KMS-11 (cell line): ENCODE data around the gene SLC15A5.

ENCODE experiments used
- H2AFZ ChIP-seq: fragments of 200-600 bp; sonication (generic); 2 replicates; pipeline ENCODE4 v1.6.1; 2016; ENCODE audit warnings: antibody characterized with exemption, mixed run types, low read depth
- H3K27ac ChIP-seq: fragments of 200-600 bp; sonication (generic); 2 replicates; pipeline ENCODE4 v1.6.1; 2016; ENCODE audit warnings: mild to moderate bottlenecking, mixed run types
- H3K27me3 ChIP-seq: fragments of 200-600 bp; sonication (generic); 2 replicates; pipeline ENCODE4 v1.6.1; 2017; ENCODE audit warnings: mild to moderate bottlenecking, low read depth, mixed run types, moderate library complexity; ENCODE audit not compliant: insufficient read depth
- H3K36me3 ChIP-seq: fragments of 200-600 bp; sonication (generic); 2 replicates; pipeline ENCODE4 v1.6.1; 2017; ENCODE audit warnings: mild to moderate bottlenecking, mixed run types; ENCODE audit not compliant: insufficient read depth
- H3K4me1 ChIP-seq: fragments of 200-600 bp; sonication (generic); 2 replicates; pipeline ENCODE4 v1.6.1; 2016; ENCODE audit warnings: mild to moderate bottlenecking, low read depth, mixed run types; ENCODE audit not compliant: poor library complexity, severe bottlenecking
- H3K4me2 ChIP-seq: fragments of 200-600 bp; sonication (generic); 2 replicates; pipeline ENCODE4 v1.7.0; 2016; ENCODE audit warnings: mild to moderate bottlenecking, mixed run types
- H3K4me3 ChIP-seq: fragments of 200-600 bp; sonication (generic); IDR thresholded peaks from 2 replicates; pipeline ENCODE4 v1.6.1; 2017; ENCODE audit warnings: low read depth, low read length, mixed read lengths; ENCODE audit not compliant: insufficient read depth
- H3K79me2 ChIP-seq: fragments of 200-600 bp; sonication (generic); 2 replicates; pipeline ENCODE4 v1.6.1; 2016; ENCODE audit warnings: low read depth, mixed run types; ENCODE audit not compliant: insufficient read depth
- H3K9ac ChIP-seq: fragments of 200-600 bp; sonication (generic); 2 replicates; pipeline ENCODE4 v1.6.1; 2016; ENCODE audit warnings: mild to moderate bottlenecking, mixed run types
- H4K20me1 ChIP-seq: fragments of 200-600 bp; sonication (generic); 2 replicates; pipeline ENCODE4 v1.6.1; 2016; ENCODE audit warnings: mild to moderate bottlenecking, mixed run types; ENCODE audit not compliant: insufficient read depth
- TF ChIP-seq, protein P1 (sequence below): fragments of 200-600 bp; sonication (generic); conservative IDR thresholded peaks from 2 replicates; pipeline ENCODE4 v1.6.1; 2017; ENCODE audit warnings: low read depth, mild to moderate bottlenecking, antibody characterized with exemption, low read length, moderate library complexity, mixed read lengths

Gene SLC15A5

DNA sequence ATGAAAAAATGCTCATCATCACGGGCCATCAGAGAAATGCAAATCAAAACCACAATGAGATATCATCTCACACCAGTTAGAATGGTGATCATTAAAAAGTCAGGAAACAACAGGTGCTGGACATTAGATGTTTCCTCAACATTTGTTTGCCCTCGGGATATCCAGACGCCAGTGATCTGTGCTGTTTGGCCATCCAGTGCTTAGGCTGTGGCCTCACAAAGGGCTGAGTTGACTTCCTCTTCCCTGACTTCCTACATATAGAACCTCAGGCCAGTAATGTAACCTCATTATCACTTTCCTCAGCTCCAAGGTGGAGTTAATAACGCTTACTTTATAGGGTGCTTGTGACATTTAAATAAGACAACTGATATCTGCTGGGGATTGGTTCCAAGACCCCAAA lies 51.8 kb downstream of the SLC15A5 start:
- Histone ChIP-seq H4K20me1 (no peaks in the 10 kb centered on the region), H3K79me2 (no peaks in the 10 kb centered on the region), H3K9ac (no peak overlapping the region), H3K4me1 (peaks cover 29% of the 10 kb centered on the region), H3K4me2 (no peak overlapping the region), H3K27me3 (no peaks in the 10 kb centered on the region), H3K27ac (no peak overlapping the region), H3K36me3 (no peaks in the 10 kb centered on the region), H3K4me3 (no peak overlapping the region), H2AFZ (no peak overlapping the region)
- TF ChIP-seq, protein P1, sequence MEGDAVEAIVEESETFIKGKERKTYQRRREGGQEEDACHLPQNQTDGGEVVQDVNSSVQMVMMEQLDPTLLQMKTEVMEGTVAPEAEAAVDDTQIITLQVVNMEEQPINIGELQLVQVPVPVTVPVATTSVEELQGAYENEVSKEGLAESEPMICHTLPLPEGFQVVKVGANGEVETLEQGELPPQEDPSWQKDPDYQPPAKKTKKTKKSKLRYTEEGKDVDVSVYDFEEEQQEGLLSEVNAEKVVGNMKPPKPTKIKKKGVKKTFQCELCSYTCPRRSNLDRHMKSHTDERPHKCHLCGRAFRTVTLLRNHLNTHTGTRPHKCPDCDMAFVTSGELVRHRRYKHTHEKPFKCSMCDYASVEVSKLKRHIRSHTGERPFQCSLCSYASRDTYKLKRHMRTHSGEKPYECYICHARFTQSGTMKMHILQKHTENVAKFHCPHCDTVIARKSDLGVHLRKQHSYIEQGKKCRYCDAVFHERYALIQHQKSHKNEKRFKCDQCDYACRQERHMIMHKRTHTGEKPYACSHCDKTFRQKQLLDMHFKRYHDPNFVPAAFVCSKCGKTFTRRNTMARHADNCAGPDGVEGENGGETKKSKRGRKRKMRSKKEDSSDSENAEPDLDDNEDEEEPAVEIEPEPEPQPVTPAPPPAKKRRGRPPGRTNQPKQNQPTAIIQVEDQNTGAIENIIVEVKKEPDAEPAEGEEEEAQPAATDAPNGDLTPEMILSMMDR: no peak

DNA sequence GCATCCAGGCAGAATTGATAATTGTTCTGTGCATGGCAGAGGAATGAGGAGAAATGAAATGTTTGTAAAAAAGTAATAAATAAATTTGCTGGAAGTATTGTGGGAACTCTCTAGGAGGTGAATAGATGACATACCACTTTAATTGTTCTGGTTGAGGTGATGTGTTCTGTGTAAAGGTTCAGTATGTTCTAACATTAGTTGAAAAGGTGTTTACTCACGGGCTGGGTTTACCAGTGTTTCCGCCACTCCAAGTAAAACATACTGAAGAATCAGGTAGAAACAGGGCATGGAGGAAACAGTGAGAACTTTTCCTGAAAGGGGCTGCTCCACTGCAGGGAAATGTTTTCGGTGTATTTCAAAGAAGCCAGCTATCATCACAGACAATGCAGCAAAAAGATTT lies 53.3 kb downstream of the SLC15A5 start:
- Histone ChIP-seq H3K4me3 (no peak overlapping the region), H3K4me1 (peaks cover 21% of the 10 kb centered on the region), H3K27me3 (no peaks in the 10 kb centered on the region), H3K4me2 (no peak overlapping the region), H3K27ac (no peak overlapping the region), H3K79me2 (no peaks in the 10 kb centered on the region), H4K20me1 (no peaks in the 10 kb centered on the region), H3K9ac (no peak overlapping the region), H3K36me3 (no peaks in the 10 kb centered on the region), H2AFZ (no peak overlapping the region)
- TF ChIP-seq, protein P1: no peak

DNA sequence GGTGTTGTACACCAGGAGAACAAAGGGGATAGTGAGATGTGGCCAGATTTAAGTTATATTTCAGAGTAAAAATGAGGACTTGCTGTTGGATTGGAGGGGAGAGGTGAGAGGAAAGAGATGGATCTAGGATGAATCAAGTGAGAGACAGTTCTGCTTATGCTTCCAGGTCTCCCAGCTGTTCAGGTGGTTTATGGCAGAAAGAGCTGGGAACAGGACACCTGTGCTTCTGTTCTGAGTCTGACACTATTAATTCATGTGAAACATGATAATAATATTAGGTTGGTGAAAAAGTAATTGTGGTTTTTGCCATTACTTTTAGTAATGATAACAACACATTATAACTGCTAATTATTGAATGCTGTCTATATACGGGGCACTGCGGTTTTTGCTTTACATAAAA lies 55.7 kb downstream of the SLC15A5 start:
- TF ChIP-seq, protein P1: no peak
- H2AFZ ChIP-seq: no peak overlapping the region
- H4K20me1 ChIP-seq: no peaks in the 10 kb centered on the region
- no peak overlapping the region for H3K9ac ChIP-seq
- H3K27ac ChIP-seq: no peak overlapping the region
- H3K27me3 ChIP-seq: no peaks in the 10 kb centered on the region
- no peaks in the 10 kb centered on the region for H3K79me2 ChIP-seq
- no peak overlapping the region for H3K4me3 ChIP-seq
- no peak overlapping the region for H3K4me2 ChIP-seq
- H3K4me1 ChIP-seq: no peaks in the 10 kb centered on the region
- no peaks in the 10 kb centered on the region for H3K36me3 ChIP-seq

DNA sequence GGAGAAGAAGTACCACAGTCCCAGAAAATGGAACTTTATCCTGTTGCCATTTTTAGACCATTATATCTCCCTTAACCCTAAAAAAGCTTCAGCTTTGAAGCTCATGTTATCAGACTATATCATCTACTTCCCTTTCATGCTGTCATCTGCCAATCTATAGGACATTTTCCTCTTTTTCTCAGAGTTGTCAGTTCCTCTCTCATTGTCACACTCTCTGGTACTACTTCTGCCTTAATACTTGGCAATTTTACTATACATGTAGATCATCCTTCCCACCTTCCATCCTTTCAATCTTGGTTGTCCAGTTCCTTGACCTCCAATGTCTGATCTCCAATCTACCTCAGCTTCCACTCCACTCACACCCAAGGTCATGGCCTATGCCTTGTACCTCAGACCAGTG lies 57.4 kb downstream of the SLC15A5 start:
- Histone ChIP-seq H3K4me2 (no peak overlapping the region), H3K36me3 (no peaks in the 10 kb centered on the region), H3K79me2 (no peaks in the 10 kb centered on the region), H3K4me1 (no peaks in the 10 kb centered on the region), H3K27ac (no peak overlapping the region), H3K4me3 (no peak overlapping the region), H2AFZ (no peak overlapping the region), H4K20me1 (no peaks in the 10 kb centered on the region), H3K9ac (no peak overlapping the region), H3K27me3 (no peaks in the 10 kb centered on the region)
- TF ChIP-seq, protein P1: no peak
